ENCODE measurements around the gene CGREF1.

- TF ChIP-seq EZH2 (IDR thresholded peaks at IDR 0.05; ENCODE audit: borderline replicate concordance, low read length) = no peak
- TF ChIP-seq, protein P1, sequence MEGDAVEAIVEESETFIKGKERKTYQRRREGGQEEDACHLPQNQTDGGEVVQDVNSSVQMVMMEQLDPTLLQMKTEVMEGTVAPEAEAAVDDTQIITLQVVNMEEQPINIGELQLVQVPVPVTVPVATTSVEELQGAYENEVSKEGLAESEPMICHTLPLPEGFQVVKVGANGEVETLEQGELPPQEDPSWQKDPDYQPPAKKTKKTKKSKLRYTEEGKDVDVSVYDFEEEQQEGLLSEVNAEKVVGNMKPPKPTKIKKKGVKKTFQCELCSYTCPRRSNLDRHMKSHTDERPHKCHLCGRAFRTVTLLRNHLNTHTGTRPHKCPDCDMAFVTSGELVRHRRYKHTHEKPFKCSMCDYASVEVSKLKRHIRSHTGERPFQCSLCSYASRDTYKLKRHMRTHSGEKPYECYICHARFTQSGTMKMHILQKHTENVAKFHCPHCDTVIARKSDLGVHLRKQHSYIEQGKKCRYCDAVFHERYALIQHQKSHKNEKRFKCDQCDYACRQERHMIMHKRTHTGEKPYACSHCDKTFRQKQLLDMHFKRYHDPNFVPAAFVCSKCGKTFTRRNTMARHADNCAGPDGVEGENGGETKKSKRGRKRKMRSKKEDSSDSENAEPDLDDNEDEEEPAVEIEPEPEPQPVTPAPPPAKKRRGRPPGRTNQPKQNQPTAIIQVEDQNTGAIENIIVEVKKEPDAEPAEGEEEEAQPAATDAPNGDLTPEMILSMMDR (conservative IDR thresholded peaks at IDR 0.05 in 1 of 2, IDR thresholded peaks at IDR 0.05 in 1 of 2; ENCODE audit: extremely low read depth in 1 of 2, insufficient read depth in 1 of 2, low read depth in 1 of 2, low read length in 2 of 2) = no peak
Measured at GRCh38 chr2:27071277-27071989, 47.5 kb downstream of the CGREF1 start, which contains the start of gene OST4.

Measured in mammary epithelial cell (primary cell).